GM23248 (cell line): ENCODE data around the gene EFR3B.

Source experiments
- EZH2 ChIP-seq: fragments of 200-600 bp; sonication (generic); IDR thresholded peaks from 2 replicates; pipeline ENCODE4 v1.6.1; 2018; ENCODE audit warnings: antibody characterized with exemption, mild to moderate bottlenecking; ENCODE audit not compliant: insufficient read depth, poor library complexity, severe bottlenecking
- EZH2phosphoT487 ChIP-seq: fragments of 200-600 bp; sonication (generic); IDR thresholded peaks from 2 replicates; pipeline ENCODE4 v1.6.1; 2018; ENCODE audit warnings: antibody characterized with exemption, moderate library complexity, mild to moderate bottlenecking, low read depth; ENCODE audit not compliant: insufficient read depth

DNA sequence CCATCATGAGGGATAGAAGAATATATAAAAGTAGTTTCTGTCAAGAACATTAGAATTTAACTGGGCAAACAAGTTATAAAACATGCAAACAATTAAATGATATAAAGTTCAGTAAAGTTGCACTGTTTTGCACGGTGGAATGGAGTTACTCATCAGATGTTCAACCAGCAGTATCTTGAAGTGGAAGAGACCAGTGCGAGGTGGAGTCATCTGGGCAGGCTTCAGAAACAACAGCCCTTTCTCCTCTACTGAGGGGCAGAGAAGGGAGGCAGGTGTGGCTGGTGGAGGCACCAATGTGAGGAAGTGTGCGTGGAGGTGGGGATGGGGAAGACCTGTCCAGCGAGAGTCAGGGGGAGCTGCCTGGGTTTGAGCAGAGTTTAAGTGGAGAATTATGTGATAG lies 7.5 kb downstream of the EFR3B start:
- no peak for TF ChIP-seq EZH2
- TF ChIP-seq EZH2phosphoT487, result no peak
